ENCODE results near the gene SPON2.

The SPON2 gene

DNA sequence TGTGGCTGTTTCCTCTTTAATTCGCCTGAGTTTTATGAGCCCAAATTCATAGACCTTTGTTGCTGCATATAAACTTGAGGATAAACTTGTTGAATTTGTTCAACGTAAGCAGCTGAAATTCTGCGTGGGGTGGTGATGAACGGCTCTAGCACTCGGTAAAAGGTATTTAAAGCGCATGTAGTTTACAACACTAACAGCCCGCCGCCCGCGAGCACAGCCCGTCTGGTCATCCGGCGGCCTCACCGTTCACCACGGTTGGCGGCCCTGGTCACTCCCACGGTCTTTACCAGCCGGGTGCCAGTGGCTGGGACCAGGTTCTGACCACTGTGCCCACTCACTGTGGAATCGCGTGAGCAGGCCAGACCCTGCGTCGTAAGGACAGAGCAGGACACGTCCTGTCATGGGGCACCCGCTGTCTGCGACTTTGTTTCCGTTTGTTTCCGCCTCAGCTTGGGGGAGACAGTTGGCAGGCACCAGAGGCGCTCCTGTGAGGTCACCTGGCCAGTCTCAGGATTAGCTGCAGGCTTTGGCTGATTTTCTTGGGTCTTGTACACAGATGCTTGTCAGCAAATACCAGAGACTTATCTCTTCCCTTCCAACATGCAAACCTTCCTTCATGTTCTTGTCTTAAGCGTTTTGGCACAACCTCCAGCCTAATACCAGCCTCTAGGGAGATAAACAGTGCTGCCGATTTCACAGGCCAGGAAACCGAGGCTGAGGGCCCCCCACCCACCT is 36.8 kb upstream of the SPON2 start:
- DNase-seq (ENCODE audit: low read depth, low spot score) = no peak

DNA sequence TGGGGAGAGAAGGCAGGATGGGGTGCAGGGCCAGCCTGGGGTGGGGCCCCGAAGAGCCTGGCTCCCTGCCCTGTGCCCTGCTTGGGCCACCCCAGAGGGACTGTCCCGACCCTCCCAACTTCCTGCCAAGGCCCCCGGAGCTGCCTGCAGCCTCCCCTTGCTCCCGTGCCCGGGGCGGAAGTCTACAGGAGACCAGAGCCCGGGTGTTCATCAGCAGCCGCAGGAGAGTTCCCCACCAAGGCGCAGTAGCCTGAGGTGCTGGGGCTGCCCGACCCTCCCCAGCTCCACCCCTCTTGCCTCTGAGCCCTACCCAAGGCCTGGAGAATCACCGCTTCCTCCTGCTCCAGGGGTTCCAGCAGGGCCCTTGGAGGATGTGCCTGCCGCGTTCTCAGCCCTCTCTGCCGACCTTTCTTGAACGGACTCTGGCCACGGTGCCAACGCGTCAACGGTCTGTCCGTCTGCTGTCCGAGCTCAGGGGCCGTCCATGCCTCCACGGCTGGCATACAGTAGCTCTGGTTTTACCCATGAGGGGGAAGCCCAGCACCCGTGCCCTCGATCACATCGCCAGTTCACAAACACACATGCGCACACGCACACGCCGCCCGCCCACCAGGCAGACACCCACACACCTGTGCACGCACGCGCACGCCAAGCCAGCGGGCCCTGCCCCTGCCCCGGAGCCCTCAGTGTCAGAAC is 36.0 kb upstream of the SPON2 start:
- DNase-seq (ENCODE audit: low read depth, low spot score) = no peak

DNA sequence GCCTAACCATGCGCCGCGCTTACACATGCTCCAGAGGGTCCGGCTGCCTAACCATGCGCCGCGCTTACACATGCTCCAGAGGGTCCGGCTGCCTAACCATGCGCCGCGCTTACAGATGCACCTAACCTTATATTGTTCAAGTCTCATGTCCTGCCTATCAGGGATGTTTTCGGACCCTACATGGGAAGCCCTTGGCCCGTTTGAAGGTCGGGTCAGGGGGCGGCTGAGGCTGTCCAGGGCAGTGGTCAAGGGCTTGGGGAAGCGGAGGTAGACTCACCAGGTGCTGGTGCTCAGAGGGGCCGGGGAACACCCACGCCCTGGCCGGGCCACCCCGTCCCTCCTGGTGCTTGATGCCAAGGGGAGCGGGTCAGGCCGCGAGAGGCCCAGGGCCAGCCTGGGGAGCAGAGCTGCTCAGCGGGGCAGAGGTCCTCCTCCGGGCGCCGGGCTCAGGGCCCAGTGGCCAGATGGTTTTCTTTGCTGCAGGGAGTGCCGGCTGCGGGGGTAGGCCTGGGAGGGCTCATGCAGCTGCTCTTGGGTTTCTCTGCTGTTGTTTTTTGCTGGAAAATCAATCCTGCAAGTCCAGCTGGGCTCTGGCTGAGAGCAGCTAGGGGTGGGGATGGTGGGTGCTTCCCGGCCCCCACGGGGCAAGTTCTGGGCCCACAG is 35.4 kb upstream of the SPON2 start:
- DNase-seq (ENCODE audit: low read depth, low spot score) = no peak

DNA sequence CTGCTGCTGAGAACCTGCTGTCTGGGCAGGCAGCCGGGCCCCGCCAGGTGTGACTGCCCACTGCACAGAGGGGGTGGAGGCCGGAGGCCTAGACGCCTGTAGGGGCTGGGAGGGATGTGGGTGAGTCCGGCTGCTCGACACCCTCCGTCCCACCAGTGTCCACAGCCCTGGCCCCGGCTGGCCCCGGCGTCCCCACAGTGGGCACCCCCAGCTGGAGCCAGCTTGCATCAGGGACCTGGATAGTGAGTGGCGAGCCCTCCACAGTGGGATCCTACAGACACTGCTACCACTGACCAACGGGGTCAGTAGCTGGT is 34.7 kb upstream of the SPON2 start:
- DNase-seq (ENCODE audit: low read depth, low spot score) = no peak

DNA sequence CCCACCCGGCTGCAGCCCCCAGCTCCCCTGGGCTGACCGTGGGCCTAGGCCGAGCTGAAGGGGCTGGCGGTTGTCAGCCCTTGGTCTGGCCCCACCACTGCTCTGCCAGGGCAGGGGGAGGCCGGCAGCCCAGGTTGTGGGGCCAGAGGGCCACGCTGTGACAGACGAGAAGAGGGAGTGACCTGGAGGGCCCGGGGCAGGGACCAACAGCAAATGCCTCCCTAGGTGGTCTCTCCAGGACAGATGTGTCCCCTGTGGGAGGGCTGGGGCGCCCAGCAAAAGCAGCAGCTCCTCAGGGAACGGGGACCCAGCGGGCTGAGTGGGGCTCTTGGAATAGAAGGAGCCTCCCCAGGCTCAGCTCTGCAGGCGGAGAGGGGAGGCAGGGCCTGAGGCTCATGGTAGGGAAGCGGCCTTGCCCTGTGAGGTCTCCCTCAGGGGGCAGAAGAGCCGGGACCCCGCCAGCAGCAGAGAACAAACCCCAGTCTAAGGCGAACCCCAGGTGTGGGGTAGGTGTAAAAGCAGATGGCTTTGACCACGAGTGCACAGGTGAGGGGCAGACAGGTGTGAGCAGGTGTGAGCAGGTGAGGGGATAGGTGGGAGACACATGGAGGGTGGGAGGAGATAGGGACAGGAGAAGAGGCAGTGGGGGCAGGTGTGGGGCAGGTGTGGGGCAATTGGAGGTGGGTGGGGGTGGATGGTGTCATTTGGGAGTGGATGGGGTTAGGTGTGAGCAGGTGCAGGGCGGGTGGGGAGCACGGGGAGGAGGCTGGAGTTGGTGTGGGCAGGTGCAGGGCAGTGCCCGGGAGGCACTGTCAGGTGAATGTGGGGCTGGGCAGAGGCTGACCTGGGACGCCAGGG is 34.1 kb upstream of the SPON2 start:
- DNase-seq (ENCODE audit: low read depth, low spot score) = no peak

DNA sequence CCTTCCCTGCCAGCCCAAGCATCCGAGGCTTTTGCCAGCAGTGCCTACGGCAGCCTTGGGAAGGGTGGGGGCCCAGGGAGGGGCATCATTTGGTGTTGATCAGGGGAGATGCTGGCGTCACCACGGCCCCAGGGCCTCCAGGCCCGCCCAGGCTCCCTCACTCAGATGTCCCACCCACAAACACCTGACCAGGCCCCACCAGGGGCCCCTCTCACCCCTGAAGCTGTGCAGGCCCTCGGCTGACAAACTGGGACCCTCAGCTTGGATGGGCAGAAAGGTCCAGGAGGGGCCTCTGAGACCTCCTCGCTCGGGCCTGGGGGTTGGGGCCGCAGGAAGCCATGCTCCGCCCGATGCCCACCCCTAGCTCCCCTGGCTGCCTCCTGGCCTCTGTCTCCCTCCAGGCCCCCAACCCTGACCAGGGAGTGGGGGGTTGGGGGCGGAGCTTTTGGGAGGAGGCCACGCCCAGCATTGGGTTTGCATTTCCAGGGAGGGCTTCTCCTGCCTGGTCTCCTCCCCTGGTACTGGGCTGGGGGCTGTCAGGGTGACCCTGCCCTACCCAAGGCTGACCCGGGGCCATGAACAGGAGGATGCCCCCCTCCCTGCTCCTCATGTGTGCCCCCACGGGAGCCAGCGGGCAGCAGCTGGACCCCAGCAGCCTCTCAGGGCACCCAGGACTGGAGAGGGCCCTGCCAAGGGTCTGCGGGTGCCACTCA is 33.4 kb upstream of the SPON2 start:
- DNase-seq (ENCODE audit: low read depth, low spot score) = no peak

DNA sequence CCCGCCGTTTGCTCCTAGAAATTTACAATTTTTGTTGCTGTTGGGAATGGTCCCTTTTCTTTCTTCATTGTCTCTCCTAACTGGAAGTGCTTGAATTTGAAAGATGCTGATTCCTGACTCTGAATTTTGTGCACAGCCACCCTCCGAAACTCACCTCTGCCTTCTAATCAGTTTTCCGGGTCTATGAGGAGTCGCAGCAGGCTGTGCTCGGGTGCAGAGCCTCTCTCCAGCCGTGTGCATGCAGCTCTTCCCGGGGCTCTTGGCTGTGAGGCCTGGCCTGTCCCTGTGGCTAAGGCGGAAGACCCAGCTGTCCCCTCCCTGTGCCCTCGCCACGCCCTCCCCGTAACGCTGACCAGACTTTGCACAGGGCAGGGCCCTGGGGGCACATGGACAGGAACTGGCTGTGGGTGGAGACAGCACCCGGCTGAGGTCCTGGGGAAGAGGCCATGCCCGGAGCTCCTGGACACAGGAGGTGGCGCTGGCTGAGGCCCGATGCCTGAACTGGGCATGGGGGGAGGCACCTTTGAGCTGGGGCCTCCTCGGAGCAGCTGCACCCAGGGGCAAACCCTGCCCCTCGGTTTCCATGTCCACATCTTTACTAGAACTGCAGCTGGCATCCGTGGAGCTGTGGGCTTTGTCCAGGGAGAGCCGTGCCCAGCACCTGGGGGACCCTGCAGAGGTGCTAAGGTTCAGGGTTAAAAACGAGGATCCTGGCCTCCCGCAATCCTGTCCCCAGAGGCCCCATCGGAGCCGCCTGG is 32.6 kb upstream of the SPON2 start:
- DNase-seq (ENCODE audit: low read depth, low spot score) = no peak

DNA sequence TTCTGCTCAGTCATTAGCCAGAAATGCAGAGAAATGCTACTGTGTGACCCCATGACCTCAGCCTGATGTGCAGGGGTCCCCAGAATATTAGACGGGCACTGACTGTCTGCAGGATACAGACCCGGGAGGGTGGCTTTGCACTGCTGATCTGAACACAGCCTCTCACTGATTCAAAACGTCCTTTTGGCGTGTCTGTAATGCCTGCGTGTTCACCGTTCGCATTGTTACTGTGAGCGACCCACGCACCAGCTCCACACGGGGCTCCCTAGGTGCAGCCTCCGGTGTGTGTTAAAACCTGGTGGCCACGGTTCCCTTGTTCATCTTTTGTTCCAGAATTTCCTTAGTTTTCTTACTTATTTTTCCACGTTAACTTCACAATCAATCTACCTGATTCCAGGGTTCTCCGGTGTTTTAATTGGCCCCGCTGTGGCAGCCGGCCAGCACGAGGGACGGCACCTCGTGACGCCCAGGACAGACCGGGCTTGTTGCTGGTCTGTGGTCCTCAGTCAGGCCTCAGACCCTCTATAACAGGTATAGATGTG is 32.0 kb upstream of the SPON2 start:
- DNase-seq (ENCODE audit: low read depth, low spot score) = no peak

DNA sequence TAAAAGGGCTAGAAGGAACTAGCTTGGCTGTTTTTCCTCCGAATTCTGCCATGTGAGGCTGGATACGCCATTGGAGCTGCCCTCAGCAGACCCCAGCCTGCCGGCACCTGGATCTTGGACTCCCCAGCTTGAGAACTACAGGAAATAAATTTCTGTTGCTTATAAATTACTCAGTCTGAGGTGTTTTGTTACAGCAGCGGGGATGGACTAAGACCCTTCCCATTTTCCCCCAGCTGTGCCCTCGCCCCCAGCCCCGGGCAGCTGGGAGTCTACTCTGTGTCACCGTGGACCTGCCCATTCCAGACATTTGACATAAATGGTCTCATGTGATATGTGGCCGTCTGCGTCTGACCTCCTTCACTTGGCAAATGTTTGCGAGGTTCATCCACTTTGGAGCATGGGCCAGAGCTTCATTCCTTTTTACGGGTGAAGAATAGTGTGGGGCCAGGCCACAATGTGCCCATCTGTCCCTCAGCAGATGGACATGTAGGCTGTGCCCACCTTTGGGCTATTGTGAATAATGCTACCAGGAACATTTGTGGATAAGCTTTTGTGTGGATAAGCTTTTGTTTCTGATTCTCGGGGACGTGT is 30.7 kb upstream of the SPON2 start:
- DNase-seq (ENCODE audit: low read depth, low spot score) = no peak

DNA sequence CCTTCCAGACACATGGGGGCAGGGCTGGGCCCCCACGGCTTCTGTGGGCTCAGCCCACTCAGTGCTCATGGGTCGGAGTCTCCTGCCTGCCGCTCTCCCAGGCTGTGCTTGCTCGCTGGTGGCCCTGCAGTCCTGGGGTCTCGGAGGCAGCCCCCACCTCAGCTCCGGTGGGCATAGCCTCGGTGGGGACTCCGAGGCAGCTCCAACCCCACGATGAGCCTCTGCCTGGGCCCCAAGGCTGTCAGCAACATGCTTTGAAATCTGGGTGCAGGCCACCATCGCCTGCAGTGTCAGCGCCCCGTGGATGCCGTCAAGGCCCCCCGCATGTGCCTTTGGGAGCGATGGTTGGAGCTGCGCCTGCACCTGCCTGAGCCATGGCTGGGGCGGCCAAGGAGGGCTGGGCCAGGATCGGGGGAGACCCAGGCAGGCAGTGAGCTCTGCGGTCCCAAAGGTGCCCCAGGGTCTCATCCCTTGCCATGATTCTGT is 30.2 kb upstream of the SPON2 start:
- no peak for DNase-seq (ENCODE audit: low read depth, low spot score)

DNA sequence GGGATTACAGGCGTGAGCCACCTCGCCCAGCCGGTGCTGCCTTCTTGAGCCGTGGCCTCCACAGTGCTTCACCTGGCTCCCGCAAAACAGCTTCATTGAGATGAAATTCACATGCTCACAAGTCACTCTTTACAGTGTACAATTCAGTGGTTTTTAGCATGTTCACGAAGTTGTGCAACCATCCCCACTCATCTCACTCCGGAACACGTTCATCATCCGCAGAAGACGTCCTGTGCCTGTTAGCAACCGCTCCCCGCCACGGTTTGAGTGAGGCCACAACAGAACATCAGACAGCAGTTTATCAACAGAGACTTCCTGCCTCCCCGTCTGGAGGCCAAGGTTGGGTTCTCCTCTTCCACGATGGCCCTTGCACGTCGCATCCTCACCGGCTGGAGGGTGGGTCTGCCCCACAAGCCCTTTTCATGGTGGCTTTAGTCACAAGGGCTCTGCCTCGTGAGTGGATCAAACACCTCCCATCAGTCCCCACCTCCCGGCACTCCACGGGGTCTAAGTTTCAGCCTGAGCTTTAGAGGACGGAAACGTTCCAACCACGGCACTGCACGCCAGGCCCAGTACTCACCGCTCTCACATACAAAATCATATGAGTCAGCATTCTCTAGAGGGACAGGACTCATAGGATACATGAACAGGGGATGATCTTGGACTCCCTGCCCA is 29.6 kb upstream of the SPON2 start:
- no peak for DNase-seq (ENCODE audit: low read depth, low spot score)

DNA sequence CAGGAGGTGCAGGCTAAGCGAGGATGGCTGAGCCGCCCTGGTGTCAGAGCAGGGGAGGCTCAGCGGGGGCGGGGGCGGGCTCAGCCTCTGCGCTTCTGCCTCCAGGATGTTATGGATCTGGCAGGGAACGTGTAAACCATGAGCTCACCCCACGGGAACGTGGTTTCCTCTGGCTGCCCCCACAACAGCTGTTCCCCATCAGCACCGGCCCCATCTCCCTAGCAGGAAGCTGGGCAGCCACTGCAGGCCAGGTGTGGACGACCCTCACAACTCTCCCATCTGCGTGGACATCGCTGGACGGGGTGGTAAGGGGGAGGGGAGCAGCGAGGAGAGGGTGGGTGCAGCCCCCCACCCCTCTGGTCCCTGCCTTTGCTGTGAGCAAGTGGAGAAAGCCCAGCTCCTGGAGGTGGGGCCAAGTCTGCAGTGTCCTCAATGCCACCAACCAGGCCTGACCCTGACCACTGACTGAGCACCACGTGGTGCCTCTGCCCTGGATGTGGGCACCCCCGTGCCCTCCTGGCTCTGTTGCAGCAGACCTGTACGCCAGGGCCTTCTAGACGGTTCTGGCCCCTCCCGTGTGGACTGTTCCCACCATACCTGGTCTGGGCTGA is 28.1 kb upstream of the SPON2 start:
- peak; percentile 30 for DNase-seq (ENCODE audit: low read depth, low spot score)

DNA sequence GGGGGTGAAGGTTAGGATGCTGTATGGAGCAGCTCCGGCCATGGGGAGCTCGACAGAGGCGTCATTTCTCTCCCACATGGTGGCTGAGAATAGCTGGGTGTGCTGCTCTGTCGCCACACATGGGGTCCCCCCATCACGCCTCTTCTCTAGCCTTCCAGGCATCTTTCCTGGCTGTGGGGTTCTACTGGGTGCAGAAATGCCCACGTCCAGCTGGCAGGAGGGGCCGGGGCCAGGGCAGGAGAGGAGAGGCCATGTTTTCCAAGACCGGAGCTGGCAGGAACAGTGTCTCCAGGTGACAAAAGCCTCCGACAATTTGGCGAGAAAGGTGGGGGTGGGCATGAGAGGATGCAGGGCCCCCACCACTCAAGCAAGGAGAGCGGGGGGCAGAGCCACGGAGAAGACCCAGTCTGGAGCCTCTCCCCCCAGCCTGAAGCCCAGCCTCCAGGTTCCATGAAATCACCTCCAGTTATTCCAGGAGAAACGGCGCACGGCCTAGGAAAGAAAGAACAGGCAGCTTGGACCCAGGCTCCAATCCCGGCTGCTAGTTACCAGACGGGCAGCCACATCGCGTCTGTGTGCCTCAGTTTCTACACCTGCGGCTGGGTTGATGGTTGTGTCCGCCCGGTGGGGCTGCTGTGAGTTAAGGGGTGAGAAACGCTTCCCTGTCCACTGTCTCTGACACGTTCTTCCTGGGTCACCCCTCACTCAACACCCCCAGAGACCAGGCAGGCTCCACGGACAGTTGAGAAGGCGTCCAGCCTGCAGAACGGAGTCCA is 27.4 kb upstream of the SPON2 start:
- DNase-seq (ENCODE audit: low read depth, low spot score) = no peak

DNA sequence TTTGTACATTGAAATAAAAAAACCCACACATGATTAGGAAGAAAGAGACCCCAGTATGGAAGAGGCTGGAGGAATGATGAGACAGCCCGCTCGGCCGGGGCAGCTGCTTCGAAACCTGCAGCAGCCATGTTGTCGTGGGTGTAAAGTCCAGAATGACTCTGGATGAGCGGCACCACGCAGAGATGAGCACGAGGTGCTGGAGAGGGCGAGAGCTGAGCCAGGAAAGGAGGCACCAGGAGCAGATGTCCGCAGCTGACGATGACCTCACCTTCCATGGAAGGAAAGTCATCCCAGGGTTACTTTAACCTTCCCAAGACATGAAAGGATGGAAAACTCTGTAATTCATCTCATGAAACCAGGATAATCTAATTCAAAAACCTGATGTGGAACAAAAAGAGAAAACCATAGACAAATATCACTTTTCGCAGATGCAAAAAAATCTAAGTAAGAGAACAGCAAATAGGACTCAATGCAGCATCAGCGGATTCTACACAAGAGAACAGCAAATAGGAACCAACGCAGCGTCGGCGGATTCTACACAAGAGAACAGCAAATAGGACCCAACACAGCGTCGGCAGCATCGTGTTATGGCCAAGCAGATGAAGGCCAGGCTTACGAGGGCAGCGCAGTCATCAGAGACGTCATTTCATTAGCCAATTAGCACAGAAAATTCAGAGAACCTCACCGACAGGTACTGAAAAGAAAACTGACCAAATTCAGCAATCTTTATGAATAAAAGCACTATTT is 25.9 kb upstream of the SPON2 start:
- DNase-seq (ENCODE audit: low read depth, low spot score) = no peak

DNA sequence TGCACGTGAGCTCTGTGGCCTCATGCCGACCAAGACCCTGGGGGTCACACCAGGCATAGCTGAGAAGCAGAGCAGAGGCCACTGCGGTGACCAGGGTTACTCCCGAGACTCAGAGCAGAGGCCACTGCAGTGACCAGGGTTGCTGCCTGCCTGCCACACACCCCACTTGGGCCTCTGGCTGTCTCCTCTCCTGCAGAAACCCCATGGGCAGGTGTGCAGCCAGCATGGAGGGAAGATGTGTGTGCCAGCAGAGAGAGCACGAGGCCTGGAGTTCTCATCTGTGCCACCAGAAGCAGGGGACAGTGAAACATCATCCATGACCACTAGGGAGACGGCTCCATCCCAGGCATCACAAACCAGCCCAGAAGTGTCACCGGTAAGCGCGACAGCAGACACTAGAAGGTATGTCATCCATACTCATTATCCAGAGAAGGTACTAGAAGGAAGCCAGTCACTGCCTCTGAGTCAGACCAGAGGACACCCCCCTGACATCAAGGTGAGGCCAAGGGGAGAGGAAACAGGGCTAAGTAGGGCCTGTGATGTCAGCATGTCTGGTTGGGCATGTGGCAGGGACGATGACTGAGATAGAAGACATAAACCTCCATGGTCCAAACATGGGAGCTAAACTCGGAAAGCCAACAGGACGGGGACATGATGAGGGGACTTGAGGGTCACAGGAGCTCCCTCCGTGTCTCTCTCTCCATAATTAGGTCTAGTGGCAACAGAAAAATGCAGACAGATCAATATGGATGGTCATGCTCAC is 24.2 kb upstream of the SPON2 start:
- no peak for DNase-seq (ENCODE audit: low read depth, low spot score)

DNA sequence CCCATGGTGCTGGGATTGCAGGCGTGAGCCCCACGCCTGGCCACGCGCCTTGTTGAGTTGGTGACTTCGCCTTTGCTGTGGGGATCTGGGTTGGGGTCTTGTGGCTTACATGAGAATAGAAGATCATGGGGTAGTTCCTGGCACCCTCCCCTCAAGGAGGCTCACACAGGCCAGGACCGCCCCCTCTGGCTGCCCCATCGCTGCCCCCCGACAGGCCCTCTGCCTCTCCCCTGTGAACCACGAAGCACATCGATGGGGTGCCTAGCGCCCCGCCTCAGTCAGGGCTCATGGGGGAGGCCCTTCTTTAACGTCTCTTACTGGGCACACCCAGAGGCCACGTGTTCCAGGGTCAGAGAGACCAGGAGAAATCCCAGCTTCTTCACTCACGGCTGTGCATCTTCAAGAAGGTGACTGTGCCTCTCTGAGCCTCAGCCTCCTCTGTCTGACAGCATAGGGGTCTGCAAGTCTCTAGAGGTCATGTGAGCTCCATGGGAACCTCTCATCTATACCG is 23.6 kb upstream of the SPON2 start:
- DNase-seq (ENCODE audit: low read depth, low spot score) = no peak
